ENCODE results near the gene HIVEP3.

Gene HIVEP3

DNA sequence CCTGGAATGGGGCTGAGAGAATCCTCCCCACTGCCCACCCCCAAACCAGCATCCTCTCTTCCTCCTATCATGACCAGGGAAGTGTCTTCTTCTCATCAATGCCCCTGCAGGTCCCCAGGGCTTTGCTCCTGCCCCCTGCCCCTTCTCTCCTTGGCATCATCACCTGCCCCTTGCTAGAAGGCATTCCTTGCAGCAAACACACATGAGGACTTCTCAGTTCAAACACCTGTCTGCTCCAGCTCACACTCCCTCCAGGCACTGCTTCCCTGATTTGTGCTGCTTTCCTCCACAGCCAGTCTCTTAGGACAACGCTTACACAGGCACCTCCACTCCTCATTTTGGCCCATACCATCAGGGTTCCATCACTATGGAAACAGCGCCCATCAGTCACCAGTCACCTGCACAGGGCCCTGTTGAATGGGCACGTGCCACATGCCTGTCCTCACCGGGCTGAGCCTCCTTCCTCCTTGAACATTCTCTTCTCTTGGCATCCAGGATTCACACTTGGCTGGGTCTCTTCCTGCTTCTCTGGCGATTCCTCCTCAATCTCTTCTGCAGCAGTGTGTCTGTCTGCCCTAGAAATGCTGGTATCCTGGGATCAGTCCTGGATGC, 352.3 kb downstream of the HIVEP3 start:
- POLR2A ChIA-PET = no interaction called here
- Histone ChIP-seq H3K9me3 (ENCODE audit: control insufficient read depth, insufficient read depth, low read depth, low read length) (no peaks in the 10 kb centered on the region), H3K27ac (ENCODE audit: extremely low read depth, low read depth, low read length) (no peak overlapping the region), H3K4me3 (ENCODE audit: low read depth, low read length) (no peak overlapping the region), H3K36me3 (ENCODE audit: control insufficient read depth in 2 of 2, insufficient read depth in 1 of 2, low read length in 2 of 2) (no peaks in the 10 kb centered on the region), H3K4me1 (ENCODE audit: control insufficient read depth, insufficient read depth, low read length) (no peaks in the 10 kb centered on the region)
- no peak for TF ChIP-seq GLIS1 (tag by site-specific recombination; IDR thresholded peaks at IDR 0.05)
- TF ChIP-seq, protein P1, sequence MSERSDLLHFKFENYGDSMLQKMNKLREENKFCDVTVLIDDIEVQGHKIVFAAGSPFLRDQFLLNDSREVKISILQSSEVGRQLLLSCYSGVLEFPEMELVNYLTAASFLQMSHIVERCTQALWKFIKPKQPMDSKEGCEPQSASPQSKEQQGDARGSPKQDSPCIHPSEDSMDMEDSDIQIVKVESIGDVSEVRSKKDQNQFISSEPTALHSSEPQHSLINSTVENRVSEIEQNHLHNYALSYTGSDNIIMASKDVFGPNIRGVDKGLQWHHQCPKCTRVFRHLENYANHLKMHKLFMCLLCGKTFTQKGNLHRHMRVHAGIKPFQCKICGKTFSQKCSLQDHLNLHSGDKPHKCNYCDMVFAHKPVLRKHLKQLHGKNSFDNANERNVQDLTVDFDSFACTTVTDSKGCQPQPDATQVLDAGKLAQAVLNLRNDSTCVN (tag by site-specific recombination; optimal IDR thresholded peaks at IDR 0.05) = no peak
- TF ChIP-seq, protein P2, sequence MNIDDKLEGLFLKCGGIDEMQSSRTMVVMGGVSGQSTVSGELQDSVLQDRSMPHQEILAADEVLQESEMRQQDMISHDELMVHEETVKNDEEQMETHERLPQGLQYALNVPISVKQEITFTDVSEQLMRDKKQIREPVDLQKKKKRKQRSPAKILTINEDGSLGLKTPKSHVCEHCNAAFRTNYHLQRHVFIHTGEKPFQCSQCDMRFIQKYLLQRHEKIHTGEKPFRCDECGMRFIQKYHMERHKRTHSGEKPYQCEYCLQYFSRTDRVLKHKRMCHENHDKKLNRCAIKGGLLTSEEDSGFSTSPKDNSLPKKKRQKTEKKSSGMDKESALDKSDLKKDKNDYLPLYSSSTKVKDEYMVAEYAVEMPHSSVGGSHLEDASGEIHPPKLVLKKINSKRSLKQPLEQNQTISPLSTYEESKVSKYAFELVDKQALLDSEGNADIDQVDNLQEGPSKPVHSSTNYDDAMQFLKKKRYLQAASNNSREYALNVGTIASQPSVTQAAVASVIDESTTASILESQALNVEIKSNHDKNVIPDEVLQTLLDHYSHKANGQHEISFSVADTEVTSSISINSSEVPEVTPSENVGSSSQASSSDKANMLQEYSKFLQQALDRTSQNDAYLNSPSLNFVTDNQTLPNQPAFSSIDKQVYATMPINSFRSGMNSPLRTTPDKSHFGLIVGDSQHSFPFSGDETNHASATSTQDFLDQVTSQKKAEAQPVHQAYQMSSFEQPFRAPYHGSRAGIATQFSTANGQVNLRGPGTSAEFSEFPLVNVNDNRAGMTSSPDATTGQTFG (tag by site-specific recombination; IDR thresholded peaks at IDR 0.05; ENCODE audit: borderline replicate concordance) = no peak
- no peak for TF ChIP-seq ZFP37 (tag by site-specific recombination; IDR thresholded peaks at IDR 0.05)
- no peak for TF ChIP-seq SP3 (tag by site-specific recombination; IDR thresholded peaks at IDR 0.05)
- no peak for TF ChIP-seq ZNF660 (tag by site-specific recombination; IDR thresholded peaks at IDR 0.05)
- TF ChIP-seq ZNF169 (tag by site-specific recombination; IDR thresholded peaks at IDR 0.05) = no peak
- no peak for TF ChIP-seq ZNF138 (tag by site-specific recombination; IDR thresholded peaks at IDR 0.05; ENCODE audit: borderline replicate concordance)
- TF ChIP-seq, protein P3, sequence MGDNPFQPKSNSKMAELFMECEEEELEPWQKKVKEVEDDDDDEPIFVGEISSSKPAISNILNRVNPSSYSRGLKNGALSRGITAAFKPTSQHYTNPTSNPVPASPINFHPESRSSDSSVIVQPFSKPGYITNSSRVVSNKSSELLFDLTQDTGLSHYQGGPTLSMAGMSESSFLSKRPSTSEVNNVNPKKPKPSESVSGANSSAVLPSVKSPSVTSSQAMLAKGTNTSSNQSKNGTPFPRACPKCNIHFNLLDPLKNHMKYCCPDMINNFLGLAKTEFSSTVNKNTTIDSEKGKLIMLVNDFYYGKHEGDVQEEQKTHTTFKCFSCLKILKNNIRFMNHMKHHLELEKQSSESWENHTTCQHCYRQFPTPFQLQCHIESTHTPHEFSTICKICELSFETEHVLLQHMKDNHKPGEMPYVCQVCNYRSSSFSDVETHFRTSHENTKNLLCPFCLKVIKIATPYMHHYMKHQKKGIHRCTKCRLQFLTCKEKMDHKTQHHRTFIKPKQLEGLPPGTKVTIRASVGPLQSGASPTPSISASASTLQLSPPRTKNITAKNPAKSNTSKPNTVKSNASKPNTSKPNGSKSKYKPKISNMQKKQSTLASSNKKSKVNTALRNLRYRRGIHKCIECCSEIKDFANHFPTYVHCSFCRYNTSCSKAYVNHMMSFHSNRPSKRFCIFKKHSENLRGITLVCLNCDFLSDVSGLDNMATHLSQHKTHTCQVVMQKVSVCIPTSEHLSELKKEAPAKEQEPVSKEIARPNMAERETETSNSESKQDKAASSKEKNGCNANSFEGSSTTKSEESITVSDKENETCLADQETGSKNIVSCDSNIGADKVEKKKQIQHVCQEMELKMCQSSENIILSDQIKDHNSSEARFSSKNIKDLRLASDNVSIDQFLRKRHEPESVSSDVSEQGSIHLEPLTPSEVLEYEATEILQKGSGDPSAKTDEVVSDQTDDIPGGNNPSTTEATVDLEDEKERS (tag by site-specific recombination; IDR thresholded peaks at IDR 0.05) = no peak
- TF ChIP-seq, protein P4, sequence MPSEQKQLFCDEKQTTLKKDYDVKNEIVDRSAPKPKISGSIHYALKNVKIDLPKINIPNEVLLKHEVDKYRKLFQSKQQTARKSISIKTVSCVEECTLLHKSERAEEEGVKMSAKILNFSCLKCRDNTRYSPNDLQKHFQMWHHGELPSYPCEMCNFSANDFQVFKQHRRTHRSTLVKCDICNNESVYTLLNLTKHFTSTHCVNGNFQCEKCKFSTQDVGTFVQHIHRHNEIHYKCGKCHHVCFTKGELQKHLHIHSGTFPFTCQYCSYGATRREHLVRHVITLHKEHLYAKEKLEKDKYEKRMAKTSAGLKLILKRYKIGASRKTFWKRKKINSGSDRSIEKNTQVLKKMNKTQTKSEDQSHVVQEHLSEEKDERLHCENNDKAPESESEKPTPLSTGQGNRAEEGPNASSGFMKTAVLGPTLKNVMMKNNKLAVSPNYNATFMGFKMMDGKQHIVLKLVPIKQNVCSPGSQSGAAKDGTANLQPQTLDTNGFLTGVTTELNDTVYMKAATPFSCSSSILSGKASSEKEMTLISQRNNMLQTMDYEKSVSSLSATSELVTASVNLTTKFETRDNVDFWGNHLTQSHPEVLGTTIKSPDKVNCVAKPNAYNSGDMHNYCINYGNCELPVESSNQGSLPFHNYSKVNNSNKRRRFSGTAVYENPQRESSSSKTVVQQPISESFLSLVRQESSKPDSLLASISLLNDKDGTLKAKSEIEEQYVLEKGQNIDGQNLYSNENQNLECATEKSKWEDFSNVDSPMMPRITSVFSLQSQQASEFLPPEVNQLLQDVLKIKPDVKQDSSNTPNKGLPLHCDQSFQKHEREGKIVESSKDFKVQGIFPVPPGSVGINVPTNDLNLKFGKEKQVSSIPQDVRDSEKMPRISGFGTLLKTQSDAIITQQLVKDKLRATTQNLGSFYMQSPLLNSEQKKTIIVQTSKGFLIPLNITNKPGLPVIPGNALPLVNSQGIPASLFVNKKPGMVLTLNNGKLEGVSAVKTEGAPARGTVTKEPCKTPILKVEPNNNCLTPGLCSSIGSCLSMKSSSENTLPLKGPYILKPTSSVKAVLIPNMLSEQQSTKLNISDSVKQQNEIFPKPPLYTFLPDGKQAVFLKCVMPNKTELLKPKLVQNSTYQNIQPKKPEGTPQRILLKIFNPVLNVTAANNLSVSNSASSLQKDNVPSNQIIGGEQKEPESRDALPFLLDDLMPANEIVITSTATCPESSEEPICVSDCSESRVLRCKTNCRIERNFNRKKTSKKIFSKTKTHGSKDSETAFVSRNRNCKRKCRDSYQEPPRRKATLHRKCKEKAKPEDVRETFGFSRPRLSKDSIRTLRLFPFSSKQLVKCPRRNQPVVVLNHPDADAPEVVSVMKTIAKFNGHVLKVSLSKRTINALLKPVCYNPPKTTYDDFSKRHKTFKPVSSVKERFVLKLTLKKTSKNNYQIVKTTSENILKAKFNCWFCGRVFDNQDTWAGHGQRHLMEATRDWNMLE (tag by site-specific recombination; conservative IDR thresholded peaks at IDR 0.05; ENCODE audit: low read depth) = no peak
- no peak for TF ChIP-seq ZNF776 (tag by site-specific recombination; IDR thresholded peaks at IDR 0.05; ENCODE audit: borderline replicate concordance)
- CTCF ChIA-PET = no interaction called here

Data from HEK293 (cell line).